H1 (cell line): ENCODE measurements around the gene ADM5. TPM values are rescaled to one million over a fixed set of nuclear protein-coding genes. Genes with fewer than 3 reads are reported as not detected.

Experiments
- CBX5 ChIP-seq: fragments of 300-800, 300-1000 bp; sonication (generic); IDR thresholded peaks from 2 replicates; pipeline ENCODE4 v1.7.1; 2016; ENCODE audit warnings: antibody characterized with exemption, low read length, low read depth
- CHD2 ChIP-seq: IDR thresholded peaks from 2 replicates; pipeline ENCODE4 v1.6.1; 2012; ENCODE audit warnings: low read length, improper control_type of control experiment
- JUN ChIP-seq: IDR thresholded peaks from 2 replicates; pipeline ENCODE4 v1.6.1; 2011; ENCODE audit warnings: low read depth, mild to moderate bottlenecking, improper control_type of control experiment, low read length
- NANOG ChIP-seq: IDR thresholded peaks from 2 replicates; pipeline ENCODE4 v1.6.1; 2011; ENCODE audit warnings: low read length, low read depth, mild to moderate bottlenecking, inconsistent platforms; ENCODE audit not compliant: insufficient read depth, poor library complexity, severe bottlenecking
- RNF2 ChIP-seq: fragments of 200-900, 300-1000 bp; sonication (generic); IDR thresholded peaks from 2 replicates; pipeline ENCODE4 v1.7.1; 2016; ENCODE audit warnings: borderline replicate concordance, low read depth, mild to moderate bottlenecking, antibody characterized with exemption, low read length; ENCODE audit not compliant: poor library complexity, severe bottlenecking; ENCODE audit errors: missing control alignments
- ZNF274 ChIP-seq: IDR thresholded peaks from 2 replicates; pipeline ENCODE4 v1.7.0; 2012; ENCODE audit warnings: low read length, borderline replicate concordance; ENCODE audit errors: extremely low read depth
- polyA plus RNA-seq, 7 experiments: library from polyadenylated mRNA; depleted of rRNA in 3 of 7; stranded (reverse) in 5 of 7; unstranded in 2 of 7; fragments of >200 nt in 5 of 7; fragments of 200-250 nt in 2 of 7; gene quantifications; 1 replicate in 5 of 7; 2 replicates in 1 of 7; 4 replicates in 1 of 7; pipeline versions ENCODE4 v1.2.1 to v1.2.3, GENCODE V29; 2011 to 2013; ENCODE audit warnings: missing spikeins in 2 of 7, mixed read lengths in 2 of 7
- total RNA-seq: library from RNA; stranded (reverse); fragmentation: NEBNext Ultra II Directional; extraction: Animal tissue kit (Norgen Biotek cat#: 25700); gene quantifications from 2 replicates; pipeline ENCODE4 v1.2.1, GENCODE V29; 2021

ADM5 gene
- total and polyA plus RNA-seq, 2 of the 8 experiments (the other 6 are each of a cell fraction or from before 2014, with no cell fraction given): 2.5 to 2.6 TPM

- TF ChIP-seq RNF2: no peak
- TF ChIP-seq CHD2: 0 out of 2 replicates have a peak, but pooled peaks have one; percentile 38
- TF ChIP-seq JUN: no peak
- TF ChIP-seq ZNF274: no peak
- TF ChIP-seq CBX5: no peak
- no peak for TF ChIP-seq NANOG
These were observed 13.1 kb upstream of the ADM5 start (continued) for GRCh38 chr19:49676136-49676783.
